Activated naive CD4-positive, alpha-beta T cell treated with anti-CD3 and anti-CD28 coated beads, Interleukin-2, amount 50 U/mL, for 24 hours (primary cell): Measurements from ENCODE around the gene GFM1.
"Not testable (repeated sequence)": the region's sequence is repeated elsewhere in the genome, so short reads cannot be mapped to it uniquely, and the experiment has no call there.

Experiments
- H3K27ac Mint-ChIP-seq: one replicate; pipeline ENCODE4 v1.8.0; 2021; ENCODE audit warnings: mild to moderate bottlenecking, mixed read lengths
- H3K27me3 Mint-ChIP-seq: one replicate; pipeline ENCODE4 v1.8.0; 2021; ENCODE audit warnings: mixed read lengths
- H3K36me3 Mint-ChIP-seq: one replicate; pipeline ENCODE4 v1.8.0; 2021; ENCODE audit warnings: mixed read lengths
- H3K4me1 Mint-ChIP-seq: one replicate; pipeline ENCODE4 v1.8.0; 2021; ENCODE audit warnings: mixed read lengths
- H3K4me3 Mint-ChIP-seq: one replicate; pipeline ENCODE4 v1.8.0; 2021; ENCODE audit warnings: mild to moderate bottlenecking, mixed read lengths
- H3K9me3 Mint-ChIP-seq: one replicate; pipeline ENCODE4 v1.8.0; 2021; ENCODE audit warnings: mixed read lengths

GFM1 gene

GRCh38 chr3:158663246-158663645, 18.9 kb downstream of the GFM1 start:
- H3K27ac Mint-ChIP-seq = no peak overlapping the region
- H3K4me1 Mint-ChIP-seq = peaks cover 20% of the 10 kb centered on the region
- H3K27me3 Mint-ChIP-seq = no peaks in the 10 kb centered on the region
- no peak overlapping the region for H3K4me3 Mint-ChIP-seq
- peaks cover 16% of the 10 kb centered on the region for H3K36me3 Mint-ChIP-seq
- no peaks in the 10 kb centered on the region for H3K9me3 Mint-ChIP-seq

GRCh38 chr3:158663832-158664231, 19.5 kb downstream of the GFM1 start:
- Mint-ChIP-seq H3K36me3 (peaks cover 18% of the 10 kb centered on the region), H3K9me3 (no peaks in the 10 kb centered on the region), H3K27ac (no peak overlapping the region), H3K27me3 (no peaks in the 10 kb centered on the region), H3K4me1 (peaks cover 20% of the 10 kb centered on the region), H3K4me3 (no peak overlapping the region)

- H3K4me1 Mint-ChIP-seq = peaks cover 26% of the 10 kb centered on the region
- H3K9me3 Mint-ChIP-seq = no peaks in the 10 kb centered on the region
- H3K36me3 Mint-ChIP-seq = peaks cover 16% of the 10 kb centered on the region
- no peak overlapping the region for H3K4me3 Mint-ChIP-seq
- H3K27ac Mint-ChIP-seq = no peak overlapping the region
- H3K27me3 Mint-ChIP-seq = no peaks in the 10 kb centered on the region
Observed at GRCh38 chr3:158666416-158666815, 22.1 kb downstream of the GFM1 start.

GRCh38 chr3:158668506-158668905, 24.2 kb downstream of the GFM1 start:
- no peak overlapping the region for H3K27ac Mint-ChIP-seq
- H3K36me3 Mint-ChIP-seq = peaks cover 18% of the 10 kb centered on the region
- H3K4me3 Mint-ChIP-seq = no peak overlapping the region
- H3K9me3 Mint-ChIP-seq = no peaks in the 10 kb centered on the region
- H3K27me3 Mint-ChIP-seq = no peaks in the 10 kb centered on the region
- H3K4me1 Mint-ChIP-seq = peaks cover 45% of the 10 kb centered on the region

- Mint-ChIP-seq H3K36me3 (peaks cover 5% of the 10 kb centered on the region), H3K9me3 (no peaks in the 10 kb centered on the region), H3K4me3 (peak overlapping the region; percentile 94), H3K27ac (peak overlapping the region; percentile 82), H3K4me1 (peaks cover 37% of the 10 kb centered on the region), H3K27me3 (no peaks in the 10 kb centered on the region)
Observed at GRCh38 chr3:158671821-158672214, 27.5 kb downstream of the GFM1 start.

GRCh38 chr3:158672215-158673176, 28.2 kb downstream of the GFM1 start, which contains the start of gene LXN:
TSS of gene LXN (minus strand) at chr3:158672648. CDS start at chr3:158672478, 170 bp downstream.
- peaks cover 5% of the 10 kb centered on the region for H3K36me3 Mint-ChIP-seq
- peaks cover 37% of the 10 kb centered on the region for H3K4me1 Mint-ChIP-seq
- H3K27me3 Mint-ChIP-seq = no peaks in the 10 kb centered on the region
- no peaks in the 10 kb centered on the region for H3K9me3 Mint-ChIP-seq
- H3K27ac Mint-ChIP-seq = peak within 1 kb of the TSS; percentile 91
- H3K4me3 Mint-ChIP-seq = peak within 1 kb of the TSS; percentile 94

- Mint-ChIP-seq H3K27ac (no peak overlapping the region), H3K27me3 (no peaks in the 10 kb centered on the region), H3K36me3 (peaks cover 10% of the 10 kb centered on the region), H3K4me1 (peaks cover 5% of the 10 kb centered on the region), H3K4me3 (no peak overlapping the region), H3K9me3 (no peaks in the 10 kb centered on the region)
Observed at GRCh38 chr3:158678687-158679086, 34.4 kb downstream of the GFM1 start.

GRCh38 chr3:158679547-158680000, 35.2 kb downstream of the GFM1 start:
- H3K4me1 Mint-ChIP-seq = peaks cover 5% of the 10 kb centered on the region
- H3K36me3 Mint-ChIP-seq = peaks cover 13% of the 10 kb centered on the region
- no peak overlapping the region for H3K4me3 Mint-ChIP-seq
- H3K27ac Mint-ChIP-seq = no peak overlapping the region
- no peaks in the 10 kb centered on the region for H3K27me3 Mint-ChIP-seq
- no peaks in the 10 kb centered on the region for H3K9me3 Mint-ChIP-seq

- H3K27ac Mint-ChIP-seq = no peak overlapping the region
Observed at GRCh38 chr3:158680861-158681260, 36.5 kb downstream of the GFM1 start.

GRCh38 chr3:158683230-158683962, 39.1 kb downstream of the GFM1 start:
- Mint-ChIP-seq H3K36me3 (peaks cover 14% of the 10 kb centered on the region), H3K4me3 (no peak overlapping the region), H3K27me3 (no peaks in the 10 kb centered on the region), H3K27ac (no peak overlapping the region), H3K4me1 (no peaks in the 10 kb centered on the region), H3K9me3 (no peaks in the 10 kb centered on the region)

More at GRCh38 chr3:158680861-158681260, 36.5 kb downstream of the GFM1 start:
- Mint-ChIP-seq H3K36me3 (peaks cover 16% of the 10 kb centered on the region), H3K4me1 (peaks cover 5% of the 10 kb centered on the region), H3K4me3 (no peak overlapping the region), H3K27me3 (no peaks in the 10 kb centered on the region), H3K9me3 (no peaks in the 10 kb centered on the region)

GRCh38 chr3:158685159-158685558, 40.8 kb downstream of the GFM1 start:
- no peaks in the 10 kb centered on the region for H3K4me1 Mint-ChIP-seq
- peaks cover 19% of the 10 kb centered on the region for H3K36me3 Mint-ChIP-seq
- H3K27me3 Mint-ChIP-seq = no peaks in the 10 kb centered on the region
- no peaks in the 10 kb centered on the region for H3K9me3 Mint-ChIP-seq
- H3K4me3 Mint-ChIP-seq = no peak overlapping the region
- no peak overlapping the region for H3K27ac Mint-ChIP-seq

- not testable (repeated sequence) for H3K9me3 Mint-ChIP-seq, H3K27me3 Mint-ChIP-seq, H3K4me1 Mint-ChIP-seq, H3K4me3 Mint-ChIP-seq, H3K27ac Mint-ChIP-seq
- peaks cover 31% of the 10 kb centered on the region for H3K36me3 Mint-ChIP-seq
Observed at GRCh38 chr3:158693866-158694456, 49.6 kb downstream of the GFM1 start.

- no peak overlapping the region for H3K27ac Mint-ChIP-seq
- no peaks in the 10 kb centered on the region for H3K9me3 Mint-ChIP-seq
- peaks cover 26% of the 10 kb centered on the region for H3K36me3 Mint-ChIP-seq
- no peaks in the 10 kb centered on the region for H3K27me3 Mint-ChIP-seq
- H3K4me1 Mint-ChIP-seq = peaks cover 7% of the 10 kb centered on the region
- H3K4me3 Mint-ChIP-seq = no peak overlapping the region
Observed at GRCh38 chr3:158696618-158697017, 52.3 kb downstream of the GFM1 start.

GRCh38 chr3:158700559-158700958, 56.2 kb downstream of the GFM1 start:
- Mint-ChIP-seq H3K9me3 (no peaks in the 10 kb centered on the region), H3K36me3 (peaks cover 17% of the 10 kb centered on the region), H3K27ac (no peak overlapping the region), H3K27me3 (no peaks in the 10 kb centered on the region), H3K4me3 (no peak overlapping the region), H3K4me1 (peaks cover 13% of the 10 kb centered on the region)

GRCh38 chr3:158701420-158702065, 57.2 kb downstream of the GFM1 start:
- Mint-ChIP-seq H3K27me3 (no peaks in the 10 kb centered on the region), H3K27ac (no peak overlapping the region), H3K9me3 (no peaks in the 10 kb centered on the region), H3K4me3 (no peak overlapping the region), H3K36me3 (peaks cover 17% of the 10 kb centered on the region), H3K4me1 (peaks cover 13% of the 10 kb centered on the region)
